Right hindlimb (tissue), 1 donor: ENCODE data around the gene SET.
"Not testable (repeated sequence)": the region's sequence is repeated elsewhere in the genome, so short reads cannot be mapped to it uniquely, and the experiment has no call there.

Experiments used
- DNase-seq: peaks from one replicate; pipeline ENCODE4 v3.0.0-alpha.2; 2018

The SET gene

GRCh38 chr9:128687453-128687852, 1.6 kb upstream of the SET start:
- no peak for DNase-seq

- DNase-seq = peak; percentile 79
Measured at GRCh38 chr9:128689293-128689774, 312 bp downstream of the SET start.

- DNase-seq = peak; percentile 76
Measured at GRCh38 chr9:128689820-128690683, 1.0 kb downstream of the SET start.

GRCh38 chr9:128690684-128691034, 1.6 kb downstream of the SET start:
- DNase-seq = no peak

GRCh38 chr9:128693738-128694137, 4.7 kb downstream of the SET start:
- DNase-seq = not testable (repeated sequence)

- DNase-seq = no peak
Measured at GRCh38 chr9:128694344-128694743, 5.3 kb downstream of the SET start.

- DNase-seq = no peak
Measured at GRCh38 chr9:128696923-128697707, 8.1 kb downstream of the SET start.

- not testable (repeated sequence) for DNase-seq
Measured at GRCh38 chr9:128699096-128699795, 10.2 kb downstream of the SET start.

- DNase-seq = no peak
Measured at GRCh38 chr9:128701227-128701854, 12.3 kb downstream of the SET start.

- DNase-seq = peak; percentile 92
Measured at GRCh38 chr9:128702445-128702948, 13.5 kb downstream of the SET start, which contains the start of gene PKN3. TSS of gene PKN3 (plus strand) at chr9:128702503. CDS start at chr9:128702916, 413 bp downstream.

- DNase-seq = peak; percentile 53
Measured at GRCh38 chr9:128702949-128703615, 14.1 kb downstream of the SET start.

GRCh38 chr9:128703616-128704355, 14.8 kb downstream of the SET start:
- peak; percentile 40 for DNase-seq

- no peak for DNase-seq
Measured at GRCh38 chr9:128704356-128704670, 15.3 kb downstream of the SET start.

- DNase-seq = peak; percentile 22
Measured at GRCh38 chr9:128705051-128705965, 16.3 kb downstream of the SET start.

- DNase-seq = peak; percentile 12
Measured at GRCh38 chr9:128706045-128706444, 17.0 kb downstream of the SET start.

GRCh38 chr9:128706671-128707381, 17.8 kb downstream of the SET start:
- peak; percentile 21 for DNase-seq

- peak; percentile 2 for DNase-seq
Measured at GRCh38 chr9:128707446-128707845, 18.4 kb downstream of the SET start.

- peak; percentile 11 for DNase-seq
Measured at GRCh38 chr9:128712451-128713410, 23.7 kb downstream of the SET start.
